Adrenal gland (tissue), 12 donors: Measurements from ENCODE around the gene PLEKHN1. TPM values are rescaled to one million over a fixed set of nuclear protein-coding genes. Genes with fewer than 3 reads are reported as not detected.
A peak's percentile ranks its signal among the peaks of the same experiment; 100 is the strongest.

ENCODE experiments used
- DNase-seq, 7 donors: peaks; one replicate each; pipeline ENCODE4 v3.0.0-alpha.2; 2019 to 2020
- H3K27ac ChIP-seq, 5 donors: fragments of 200-600 bp; sonication (generic) in 4 of 5; 1 replicate in 3 of 5; 2 replicates in 2 of 5; pipeline versions ENCODE4 v1.5.1 to v1.8.0; 2016 to 2020; ENCODE audit warnings: mild to moderate bottlenecking in 1 of 5
- H3K27me3 ChIP-seq: fragments of 200-600 bp; 2 replicates; pipeline ENCODE4 v1.8.0; 2021
- H3K36me3 ChIP-seq, 2 donors: fragments of 200-600 bp; replicated peaks in 1 of 2; 1 replicate in 1 of 2; 2 replicates in 1 of 2; pipeline versions ENCODE4 v1.5.1 to v1.8.0; 2018 to 2022
- H3K4me1 ChIP-seq, 2 donors: fragments of 200-600 bp; replicated peaks in 1 of 2; 1 replicate in 1 of 2; 2 replicates in 1 of 2; pipeline versions ENCODE4 v1.5.1 to v1.8.0; 2018 to 2021
- H3K4me3 ChIP-seq, 4 donors: fragments of 200-600 bp; sonication (generic) in 3 of 4; one replicate each; pipeline ENCODE4 v1.5.1; 2016 to 2018
- H3K9me3 ChIP-seq, 3 donors: fragments of 200-600 bp; sonication (generic) in 1 of 3; replicated peaks in 1 of 3; 1 replicate in 2 of 3; 2 replicates in 1 of 3; pipeline versions ENCODE4 v1.5.1 to v1.8.0; 2016 to 2021
- CTCF ChIP-seq, 6 experiments: fragments of 450-650 bp in 4 of 6; fragments of 200-600 bp in 2 of 6; sonication (generic) in 1 of 6; IDR thresholded peaks; 1 replicate in 5 of 6; 2 replicates in 1 of 6; pipeline versions ENCODE4 v1.5.1 to v1.8.0; 2016 to 2021; ENCODE audit warnings: antibody characterized with exemption in 6 of 6, mild to moderate bottlenecking in 2 of 6, moderate library complexity in 1 of 6
- POLR2A ChIP-seq, 2 donors: fragments of 450-650 bp; IDR thresholded peaks; one replicate each; pipeline ENCODE4 v1.6.1; 2017; ENCODE audit warnings: antibody characterized with exemption in 2 of 2, mild to moderate bottlenecking in 2 of 2, moderate library complexity in 1 of 2
- WGBS, 4 donors: extraction: QIAGEN DNeasy Blood & Tissue Kit in 2 of 4; methylation state at CpG; one replicate each; pipeline versions ENCODE4 v1.1.5 to v1.1.7; 2013 to 2017; 5-methylcytosine and 5-hydroxymethylcytosine counted together
- intact Hi-C, 2 donors: fragments of 100-400 bp; cut with DNase I; formaldehyde crosslinking; loops; one replicate each; pipeline versions ENCODE4 v1.14.1 to v1.15.0; 2022 to 2023
- polyA plus RNA-seq, 3 donors: library from polyadenylated mRNA; stranded (reverse); fragments of 200-250 nt in 2 of 3; fragments of 350-450 nt in 1 of 3; fragmentation: Illumina TruSeq in 1 of 3; extraction: RNeasy Lipid Tissue Mini Kit (QIAGEN cat#74804) in 1 of 3; gene quantifications; one replicate each; pipeline ENCODE4 v1.2.3, GENCODE V29; 2013 to 2014
- total RNA-seq, 9 donors: library from RNA; depleted of rRNA in 4 of 9; stranded (reverse); fragments of >200 nt in 4 of 9; fragments of 120-200 nt in 1 of 9; fragmentation: NEBNext Ultra II Directional in 1 of 9; extraction: Animal tissue kit (Norgen Biotek cat#: 25700) in 1 of 9; gene quantifications; one replicate each; pipeline versions ENCODE4 v1.1.0 to v1.2.4, GENCODE V29; 2013 to 2023
- donor health status: healthy with polysubstance abuse.
- donor health status: Bipolar disorder and iron deficiency.
- donor health status: DM: yes; HTN: yes; CAD: no.
- donor health status: DM: no; HTN: no; CAD: no.
- donor health status: DM: no; HTN: no; CAD: no.
- donor health status: DM: yes; HTN: yes; CAD: no.

Gene PLEKHN1
- total and polyA plus RNA-seq, 12 donors, result 0.05 to 10.5 (median 1.3) TPM; not detected in 3

GRCh38 chr1:1001057-1001783, 34.9 kb downstream of the PLEKHN1 start:
- H3K4me1 ChIP-seq, result peaks cover 13 to 43% of the 10 kb centered on the region in 2 donors
- intact Hi-C loops, result no loop called here
- no peaks in the 10 kb centered on the region for H3K36me3 ChIP-seq
- no peaks in the 10 kb centered on the region for H3K9me3 ChIP-seq
- peaks cover 65% of the 10 kb centered on the region for H3K27me3 ChIP-seq
- 2 to 5% (median 3%) methylated on average over 14 to 58 of the region's 58 CpGs for WGBS, 4 donors
- TF ChIP-seq POLR2A (IDR thresholded peaks at IDR 0.05), result no peak
- peak in 1 of 6 experiments; percentile 0 for TF ChIP-seq CTCF (IDR thresholded peaks at IDR 0.05)
- peak overlapping the region in 3 of 5 donors; percentile 14 to 91 (median 89) for H3K27ac ChIP-seq
- peak overlapping the region in 1 of 4 donors; percentile 64 for H3K4me3 ChIP-seq
- peak in 1 of 7 donors; percentile 8 for DNase-seq

GRCh38 chr1:1003618-1004419, 37.5 kb downstream of the PLEKHN1 start:
- WGBS, 4 donors, result 66 to 81% (median 74%) methylated on average over 9 to 22 of the region's 22 CpGs
- peaks cover 48% of the 10 kb centered on the region for H3K27me3 ChIP-seq

GRCh38 chr1:1004420-1004779, 38.1 kb downstream of the PLEKHN1 start:
- Histone ChIP-seq H3K36me3 (no peaks in the 10 kb centered on the region), H3K27ac (no peak overlapping the region), H3K27me3 (peaks cover 43% of the 10 kb centered on the region), H3K4me3 (no peak overlapping the region), H3K9me3 (no peaks in the 10 kb centered on the region), H3K4me1 (peaks cover 13 to 33% of the 10 kb centered on the region in 2 donors)
- no peak for DNase-seq
- intact Hi-C loops, result no loop called here
- no peak for TF ChIP-seq CTCF (IDR thresholded peaks at IDR 0.05)
- no peak for TF ChIP-seq POLR2A (IDR thresholded peaks at IDR 0.05)
- 43 to 70% (median 50%) methylated on average over 4 to 7 of the region's 7 CpGs for WGBS, 4 donors

More at GRCh38 chr1:1003618-1004419, 37.5 kb downstream of the PLEKHN1 start:
- DNase-seq, result no peak
- TF ChIP-seq CTCF (IDR thresholded peaks at IDR 0.05), result no peak
- no peak for TF ChIP-seq POLR2A (IDR thresholded peaks at IDR 0.05)
- H3K4me3 ChIP-seq, result no peak overlapping the region
- intact Hi-C loops, result no loop called here
- H3K9me3 ChIP-seq, result no peaks in the 10 kb centered on the region
- no peaks in the 10 kb centered on the region for H3K36me3 ChIP-seq
- peaks cover 13 to 36% of the 10 kb centered on the region in 2 donors for H3K4me1 ChIP-seq
- H3K27ac ChIP-seq, result no peak overlapping the region
